Inflammatory macrophage (primary cell): Measurements from ENCODE around the gene SNRNP70.

Experiments
- DNase-seq, 2 donors: peaks; one replicate each; pipeline ENCODE4 v3.0.0-alpha.2; 2020 to 2022

SNRNP70 gene

DNA sequence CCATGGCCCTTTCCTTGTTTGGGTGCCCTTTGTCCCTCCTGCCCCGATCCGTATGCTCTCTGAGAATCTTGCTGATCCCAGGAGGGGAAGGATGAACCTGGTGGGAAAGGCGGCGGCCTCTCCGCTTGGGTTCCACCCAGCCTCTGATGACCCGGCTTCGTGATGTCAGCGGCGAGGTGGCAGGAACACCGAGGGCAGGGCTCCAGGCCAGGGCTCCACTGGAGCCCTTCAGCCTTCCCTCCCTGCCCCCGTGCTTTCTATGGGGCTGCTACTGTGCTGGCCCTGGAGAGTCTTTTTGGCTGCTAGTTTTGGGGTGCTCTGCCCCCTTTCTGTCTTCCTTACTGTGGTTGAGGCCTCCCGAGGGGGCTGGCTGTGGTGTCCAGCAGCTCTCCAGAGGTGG is 17.1 kb downstream of the SNRNP70 start:
- no peak for DNase-seq

DNA sequence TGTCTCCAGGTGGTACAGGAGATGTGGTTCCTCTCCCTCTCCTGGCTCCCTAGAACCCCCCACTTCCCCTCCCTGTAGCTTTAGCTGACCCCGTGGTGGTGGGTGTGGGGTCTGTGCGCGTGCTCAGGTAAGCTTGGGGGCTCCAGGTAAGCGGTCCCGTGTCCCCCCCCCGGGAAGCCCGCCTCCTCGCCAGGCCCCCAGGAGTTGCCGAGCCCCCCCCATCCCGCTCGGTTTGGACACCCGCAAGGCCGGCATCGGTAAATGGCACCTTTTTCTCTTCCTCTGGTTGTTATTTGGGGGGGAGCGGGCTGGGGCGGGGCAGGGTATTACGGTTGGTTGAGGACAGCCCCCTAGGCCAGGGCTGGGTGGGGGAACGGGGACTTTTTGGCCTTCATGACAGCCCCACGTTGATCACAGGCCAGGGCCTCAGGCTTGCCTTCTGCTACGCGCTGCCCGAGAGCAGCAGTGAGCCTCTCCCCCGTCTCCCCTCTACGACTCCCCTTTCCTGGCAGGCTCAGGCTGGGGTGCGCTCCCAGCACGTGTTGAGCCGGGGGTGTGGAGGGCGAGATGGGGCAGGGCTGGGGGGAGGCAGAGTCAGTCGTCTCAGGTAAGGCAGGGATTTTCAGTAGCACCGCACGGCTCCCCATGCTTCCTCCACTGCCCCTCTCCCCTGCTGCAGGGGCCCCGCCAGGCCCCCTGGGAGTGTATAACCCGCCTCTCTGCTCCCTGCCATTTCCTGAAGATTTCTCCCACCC is 18.3 kb downstream of the SNRNP70 start:
- no peak for DNase-seq

DNA sequence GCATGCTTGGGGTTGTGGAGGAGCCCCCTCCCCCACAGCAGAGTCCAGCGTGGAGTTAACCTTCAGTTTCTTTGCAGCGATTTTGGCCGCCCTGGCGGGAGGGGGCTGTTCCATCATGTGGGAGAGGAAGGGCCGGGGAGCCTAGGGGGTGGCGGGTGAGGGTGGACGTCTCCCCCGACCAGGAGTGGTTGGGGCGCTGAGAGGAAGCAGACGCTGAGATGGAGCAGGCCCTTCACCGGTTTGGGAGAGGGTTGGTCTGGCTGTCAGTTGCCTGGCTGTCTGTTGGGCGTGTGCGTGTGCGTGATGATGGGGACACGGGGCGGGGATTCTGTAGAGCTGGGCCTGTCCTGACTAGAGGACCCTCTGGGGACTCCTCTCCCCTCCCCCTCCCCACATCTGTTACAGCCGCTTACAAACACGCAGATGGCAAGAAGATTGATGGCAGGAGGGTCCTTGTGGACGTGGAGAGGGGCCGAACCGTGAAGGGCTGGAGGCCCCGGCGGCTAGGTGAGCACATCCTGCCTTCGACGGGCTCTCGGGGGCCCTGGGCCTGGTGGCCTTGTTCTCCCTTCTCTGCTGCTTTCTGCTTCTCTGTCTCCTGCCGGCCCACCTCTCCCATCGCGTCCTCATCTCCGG is 19.1 kb downstream of the SNRNP70 start:
- no peak for DNase-seq

DNA sequence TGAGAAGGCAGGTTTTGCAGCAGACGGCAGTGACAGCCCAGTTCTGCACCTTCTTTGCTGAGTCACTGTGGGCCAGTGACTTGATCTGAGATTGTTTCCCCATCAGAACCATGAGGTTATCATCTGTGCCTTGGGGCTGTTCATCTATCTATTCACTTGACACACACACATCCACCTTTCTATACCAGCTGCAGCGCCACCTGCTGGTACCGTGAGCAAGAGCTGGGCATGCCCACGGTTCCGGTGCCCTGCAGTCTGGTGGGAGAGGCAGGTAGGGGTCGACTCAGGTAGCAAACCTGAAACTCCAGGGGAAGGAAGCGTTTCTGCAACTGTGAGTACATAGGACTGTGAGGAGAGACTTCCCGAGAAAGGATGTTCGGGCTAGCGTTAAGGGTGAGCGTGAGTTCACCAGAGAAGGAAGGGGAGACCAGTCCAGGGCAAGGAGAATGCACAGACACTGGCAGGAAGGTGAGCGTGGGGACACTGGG is 21.4 kb downstream of the SNRNP70 start:
- peak; percentile 26 to 38 for DNase-seq

DNA sequence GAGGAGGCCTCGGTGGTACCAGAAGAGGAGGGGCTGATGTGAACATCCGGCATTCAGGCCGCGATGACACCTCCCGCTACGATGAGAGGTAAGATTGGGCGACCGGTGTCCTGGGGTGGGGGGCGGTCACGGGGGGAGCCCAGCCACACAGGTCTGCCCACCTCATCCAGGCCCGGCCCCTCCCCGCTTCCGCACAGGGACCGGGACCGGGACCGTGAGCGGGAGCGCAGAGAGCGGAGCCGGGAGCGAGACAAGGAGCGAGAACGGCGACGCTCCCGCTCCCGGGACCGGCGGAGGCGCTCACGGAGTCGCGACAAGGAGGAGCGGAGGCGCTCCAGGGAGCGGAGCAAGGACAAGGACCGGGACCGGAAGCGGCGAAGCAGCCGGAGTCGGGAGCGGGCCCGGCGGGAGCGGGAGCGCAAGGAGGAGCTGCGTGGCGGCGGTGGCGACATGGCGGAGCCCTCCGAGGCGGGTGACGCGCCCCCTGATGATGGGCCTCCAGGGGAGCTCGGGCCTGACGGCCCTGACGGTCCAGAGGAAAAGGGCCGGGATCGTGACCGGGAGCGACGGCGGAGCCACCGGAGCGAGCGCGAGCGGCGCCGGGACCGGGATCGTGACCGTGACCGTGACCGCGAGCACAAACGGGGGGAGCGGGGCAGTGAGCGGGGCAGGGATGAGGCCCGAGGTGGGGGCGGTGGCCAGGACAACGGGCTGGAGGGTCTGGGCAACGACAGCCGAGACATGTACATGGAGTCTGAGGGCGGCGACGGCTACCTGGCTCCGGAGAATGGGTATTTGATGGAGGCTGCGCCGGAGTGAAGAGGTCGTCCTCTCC is 22.6 kb downstream of the SNRNP70 start:
- no peak for DNase-seq

DNA sequence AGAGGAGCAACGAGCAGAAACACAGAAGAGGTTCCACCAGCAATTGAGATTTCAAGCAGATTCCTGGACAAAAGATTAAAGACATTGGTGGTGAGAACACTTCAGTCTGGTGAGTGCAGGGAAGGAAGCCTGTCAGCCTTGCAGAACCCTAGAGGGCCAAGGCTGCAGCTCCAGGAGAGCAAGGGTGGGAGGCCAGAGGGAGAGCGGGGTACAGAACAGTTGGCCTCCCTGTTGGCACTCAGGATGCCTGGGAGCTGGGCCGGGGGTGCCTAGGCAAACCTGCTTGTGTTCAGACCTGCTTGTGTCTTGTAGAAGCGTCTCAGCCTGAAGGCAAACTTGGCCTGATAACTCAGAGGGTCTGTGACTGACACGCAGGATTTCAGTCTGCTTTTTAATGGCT is 23.8 kb downstream of the SNRNP70 start:
- no peak for DNase-seq

DNA sequence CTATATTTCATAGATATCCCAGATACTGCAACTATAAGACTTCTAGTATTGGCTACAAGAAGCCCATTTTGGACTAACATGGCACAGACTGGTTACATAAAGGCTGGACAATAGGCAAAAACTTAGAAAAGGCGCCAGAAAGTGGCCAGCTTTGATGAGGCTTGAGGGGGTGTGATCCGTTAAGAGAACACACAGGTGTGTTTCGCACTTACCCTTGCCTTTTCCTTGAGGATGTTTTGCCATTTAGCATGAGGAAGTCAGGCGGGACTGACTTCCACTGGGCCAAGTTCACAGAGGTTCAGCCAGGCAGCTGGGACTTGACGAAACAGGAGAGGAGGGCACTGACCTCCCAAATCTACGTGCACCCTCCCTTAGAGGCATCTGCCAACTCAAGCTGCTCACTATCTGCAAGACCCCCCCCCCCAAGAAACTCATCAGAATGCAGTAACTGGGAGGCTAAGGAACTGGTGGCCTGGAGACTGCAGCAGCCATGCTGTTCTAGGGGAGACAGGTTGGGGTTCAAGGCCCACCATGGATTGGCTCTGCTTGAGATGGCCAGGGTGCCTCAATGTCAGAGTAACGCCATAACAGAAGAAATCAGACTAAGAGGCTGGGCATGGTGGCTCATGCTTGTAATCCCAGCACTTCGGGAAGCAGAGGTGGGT is 24.4 kb downstream of the SNRNP70 start:
- no peak for DNase-seq

DNA sequence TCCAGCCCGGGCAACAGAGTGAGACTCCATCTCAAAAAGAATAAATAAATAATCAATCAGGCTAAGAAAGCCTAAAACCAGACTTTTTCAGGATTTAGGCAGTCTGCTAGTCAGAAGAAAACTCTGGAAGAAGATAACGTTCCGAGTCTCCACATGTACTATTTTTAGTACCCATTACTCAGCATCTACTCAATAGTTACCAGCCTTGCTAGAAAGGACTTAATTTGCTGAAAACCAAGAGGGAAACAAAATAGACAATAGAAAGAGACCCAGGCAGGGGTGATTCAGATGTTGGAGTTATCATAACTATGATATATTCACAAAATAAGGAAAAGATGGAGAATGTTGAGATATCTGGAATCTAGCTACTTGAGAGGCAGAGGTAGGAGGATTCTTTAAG is 25.3 kb downstream of the SNRNP70 start:
- DNase-seq, result no peak

DNA sequence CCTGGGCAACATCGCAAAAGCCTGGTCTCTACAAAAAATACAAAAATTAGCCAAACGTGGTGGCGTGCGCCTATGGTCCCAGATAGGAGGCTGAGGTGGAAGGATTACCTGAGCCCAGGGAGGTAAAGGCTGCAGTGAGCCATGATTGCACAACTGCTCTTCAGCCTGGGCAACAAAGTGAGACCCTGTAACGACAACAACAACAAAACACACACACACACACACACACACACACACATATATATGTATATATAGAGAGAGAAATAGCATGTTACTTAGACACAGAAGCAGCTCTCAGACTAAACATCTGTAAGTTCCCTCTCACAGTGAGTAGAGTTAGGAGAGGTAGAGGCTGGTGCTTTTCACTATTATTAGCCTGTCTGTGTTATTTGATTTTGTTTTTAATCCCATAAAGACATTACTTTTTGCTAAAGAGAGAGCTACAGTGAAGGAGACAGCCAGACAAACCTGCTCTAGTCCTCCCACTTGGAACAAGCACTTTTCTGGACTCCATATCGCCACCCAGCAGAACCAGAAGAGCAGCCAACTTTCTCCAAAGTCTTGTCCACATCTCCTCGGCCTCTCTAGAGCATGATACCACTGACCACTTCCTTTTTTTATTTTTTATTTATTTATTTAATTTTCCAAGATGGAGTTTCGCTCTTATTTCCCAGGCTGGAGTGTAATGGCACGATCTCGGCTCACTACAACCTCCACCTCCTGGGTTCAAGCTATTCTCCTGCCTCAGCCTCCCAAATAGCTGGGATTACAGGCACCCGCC is 26.2 kb downstream of the SNRNP70 start:
- DNase-seq, result peak in 1 of 2 donors; percentile 12

DNA sequence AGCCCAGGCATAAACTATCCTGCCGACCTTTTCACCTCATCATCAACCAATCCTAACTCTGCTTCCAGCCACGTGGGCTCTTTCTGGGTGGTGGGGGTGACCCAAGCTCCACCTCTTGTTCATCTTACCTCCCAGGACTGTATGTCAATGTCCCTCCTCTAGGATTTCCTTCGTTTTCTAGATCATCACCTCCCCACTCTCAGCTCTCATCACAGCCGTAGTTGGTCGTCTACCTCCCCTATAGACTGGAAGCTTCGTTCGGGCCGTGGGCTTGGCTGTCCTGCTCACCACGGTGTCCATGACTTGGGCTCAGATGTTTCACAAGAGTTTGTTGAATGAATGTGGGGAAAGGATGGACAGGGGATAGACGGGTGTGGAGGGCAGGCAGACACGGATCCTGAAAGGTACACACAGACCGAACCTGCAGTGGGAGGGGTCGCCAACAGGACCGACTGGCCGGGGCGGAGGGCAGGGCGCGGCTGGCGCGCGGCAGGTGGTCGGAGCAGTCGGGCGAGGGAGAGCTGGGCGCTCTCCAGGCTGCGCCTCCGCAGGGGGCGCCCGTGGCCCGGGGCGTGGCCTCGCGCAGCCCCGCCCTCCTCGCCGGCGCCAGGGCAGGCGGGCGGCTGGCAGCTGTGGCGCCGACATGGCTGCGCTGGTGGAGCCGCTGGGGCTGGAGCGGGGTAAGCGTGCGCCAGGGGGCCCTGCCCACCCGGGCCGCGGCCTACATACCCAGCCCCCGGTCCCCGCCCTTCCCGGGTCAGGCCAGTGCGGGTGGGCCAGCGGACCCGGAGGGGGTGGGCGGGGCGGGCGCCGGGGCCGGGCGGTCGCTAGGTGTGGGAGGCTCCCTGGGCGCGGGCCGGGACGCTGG is 28.7 kb downstream of the SNRNP70 start, which contains the start of gene LIN7B:
TSS of gene LIN7B (plus strand) at position 609 of the 868 bp plus-strand sequence. CDS start at position 644, 35 bp downstream.
- DNase-seq, result peak; percentile 65 to 77

DNA sequence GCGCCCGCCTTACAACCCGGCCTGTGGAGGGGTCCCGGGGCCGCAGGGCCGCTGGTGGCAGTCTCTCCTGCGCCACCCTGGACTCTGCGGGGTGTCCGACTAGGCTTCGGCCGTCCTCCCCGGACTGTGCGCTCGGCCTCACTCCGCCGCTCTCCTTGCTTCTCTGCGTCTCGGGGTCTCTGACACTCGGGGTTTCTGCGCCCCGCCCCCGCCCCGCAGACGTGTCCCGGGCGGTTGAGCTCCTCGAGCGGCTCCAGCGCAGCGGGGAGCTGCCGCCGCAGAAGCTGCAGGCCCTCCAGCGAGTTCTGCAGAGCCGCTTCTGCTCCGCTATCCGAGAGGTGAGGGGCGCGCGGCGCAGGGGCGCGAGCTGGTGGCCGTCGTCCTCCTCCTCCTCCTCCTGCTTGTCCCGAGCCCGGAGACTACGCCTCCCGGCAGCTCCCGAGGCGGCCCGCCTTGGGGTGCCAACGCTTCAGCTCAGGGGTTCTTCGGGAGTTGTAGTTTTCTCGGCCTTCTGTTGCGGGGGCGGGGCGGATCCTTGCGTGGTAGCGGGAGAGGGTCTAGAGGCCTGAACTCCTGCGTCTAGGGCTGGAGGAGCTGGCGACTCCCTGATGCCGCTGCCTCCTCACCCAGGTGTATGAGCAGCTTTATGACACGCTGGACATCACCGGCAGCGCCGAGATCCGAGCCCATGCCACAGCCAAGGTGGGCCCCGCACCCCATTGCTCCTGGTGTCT is 29.5 kb downstream of the SNRNP70 start:
- DNase-seq, result peak; percentile 56 to 60

DNA sequence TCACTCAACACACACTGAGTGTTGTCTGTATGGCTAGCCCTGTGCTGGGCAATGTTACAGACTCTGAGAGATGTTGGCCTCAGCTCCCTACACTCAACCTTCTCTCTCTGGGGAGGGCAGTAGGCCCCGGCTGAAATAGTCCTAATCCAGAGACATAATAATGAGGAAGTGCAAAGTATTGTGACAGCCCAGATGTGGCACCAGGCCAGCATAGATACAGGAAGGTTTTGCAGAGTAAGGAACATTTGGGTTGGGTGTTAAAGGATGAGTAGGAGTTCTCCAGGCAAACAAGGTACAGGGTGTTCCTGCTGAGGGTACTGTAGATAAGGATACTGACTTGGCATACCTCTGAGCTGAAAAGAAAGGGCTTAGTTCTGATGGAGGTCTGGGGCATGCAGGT is 31.3 kb downstream of the SNRNP70 start:
- DNase-seq, result peak; percentile 83 to 86

DNA sequence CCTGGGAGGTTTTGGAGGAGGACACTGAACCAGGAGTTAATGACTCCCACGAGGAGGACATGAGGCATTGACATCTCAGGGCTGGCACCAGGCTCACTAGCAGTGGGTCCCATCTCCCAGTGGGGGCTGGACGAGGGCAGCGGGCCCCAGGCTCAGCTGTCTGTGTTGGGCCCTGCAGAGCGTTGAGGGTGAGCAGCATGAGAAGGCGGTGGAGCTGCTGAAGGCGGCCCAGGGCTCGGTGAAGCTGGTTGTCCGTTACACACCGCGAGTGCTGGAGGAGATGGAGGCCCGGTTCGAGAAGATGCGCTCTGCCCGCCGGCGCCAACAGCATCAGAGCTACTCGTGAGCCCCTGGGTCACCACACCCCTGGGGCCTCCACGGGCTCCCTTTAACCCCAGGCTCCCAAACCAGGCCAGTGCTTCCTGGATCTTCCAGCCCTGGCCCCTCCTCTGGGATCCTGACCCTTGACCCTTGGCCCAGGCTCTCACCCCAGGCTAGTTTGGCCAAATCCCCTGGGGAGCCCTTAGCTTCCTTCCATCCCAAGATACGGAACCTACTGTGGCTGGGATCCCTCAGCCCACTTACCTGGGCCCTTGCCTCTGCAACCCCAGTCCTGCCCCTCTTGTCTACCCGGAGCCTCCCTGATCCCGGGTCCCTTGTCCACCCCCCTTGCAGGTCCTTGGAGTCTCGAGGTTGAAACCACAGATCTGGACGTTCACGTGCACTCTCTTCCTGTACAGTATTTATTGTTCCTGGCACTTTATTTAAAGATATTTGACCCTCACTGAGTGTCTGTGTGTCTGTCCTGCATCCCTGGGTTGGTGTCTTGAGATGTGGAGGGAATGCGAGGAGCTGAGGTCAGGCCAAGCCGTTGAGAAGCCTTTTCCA is 32.7 kb downstream of the SNRNP70 start:
- peak; percentile 6 to 7 for DNase-seq

DNA sequence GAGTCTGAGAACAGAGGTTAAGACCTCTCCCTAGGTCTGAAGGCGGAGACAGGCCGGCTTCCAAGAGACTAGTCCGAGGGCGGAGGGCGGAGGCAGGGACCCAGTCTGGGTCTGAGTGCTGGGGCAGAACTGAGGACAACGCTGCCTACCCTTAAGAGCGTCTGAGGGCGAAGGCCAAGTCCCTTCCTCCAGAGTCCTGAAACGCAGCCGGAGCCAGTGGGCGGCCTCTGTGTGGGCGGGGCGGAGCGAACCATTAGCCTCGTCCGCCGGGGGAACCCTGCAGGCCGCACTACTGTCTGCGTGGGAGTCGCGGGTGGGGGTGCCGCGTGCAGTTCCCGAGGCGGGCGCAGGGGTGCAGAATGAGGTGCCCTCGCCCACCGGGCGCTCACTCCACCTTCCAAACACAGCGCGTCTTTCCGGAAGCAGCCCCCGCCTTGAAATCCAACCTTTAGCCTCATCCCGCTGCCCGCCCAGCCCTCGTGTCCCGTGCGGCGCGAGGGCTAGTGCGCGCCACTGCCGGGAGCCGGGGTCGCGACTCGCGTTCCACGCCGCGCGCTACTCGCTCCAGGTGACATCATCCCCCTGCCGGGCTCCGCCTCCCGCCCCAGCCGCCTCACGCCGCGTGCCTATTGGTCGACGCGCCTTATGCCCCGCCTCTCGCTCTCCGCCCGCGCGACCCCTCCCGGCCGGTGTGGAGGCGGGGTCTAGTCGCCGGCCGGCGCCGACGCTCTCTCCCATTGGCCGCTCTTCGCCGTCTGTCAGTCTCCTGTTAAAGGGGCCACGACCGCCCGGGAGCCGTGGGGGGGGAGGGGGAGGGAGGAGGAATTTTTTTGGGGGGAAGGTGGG is 33.5 kb downstream of the SNRNP70 start, which contains the start of gene C19orf73:
TSS of gene C19orf73 (minus strand) at position 579 of the 846 bp plus-strand sequence. CDS start at position 458, 121 bp downstream.
- peak; percentile 96 to 97 for DNase-seq

DNA sequence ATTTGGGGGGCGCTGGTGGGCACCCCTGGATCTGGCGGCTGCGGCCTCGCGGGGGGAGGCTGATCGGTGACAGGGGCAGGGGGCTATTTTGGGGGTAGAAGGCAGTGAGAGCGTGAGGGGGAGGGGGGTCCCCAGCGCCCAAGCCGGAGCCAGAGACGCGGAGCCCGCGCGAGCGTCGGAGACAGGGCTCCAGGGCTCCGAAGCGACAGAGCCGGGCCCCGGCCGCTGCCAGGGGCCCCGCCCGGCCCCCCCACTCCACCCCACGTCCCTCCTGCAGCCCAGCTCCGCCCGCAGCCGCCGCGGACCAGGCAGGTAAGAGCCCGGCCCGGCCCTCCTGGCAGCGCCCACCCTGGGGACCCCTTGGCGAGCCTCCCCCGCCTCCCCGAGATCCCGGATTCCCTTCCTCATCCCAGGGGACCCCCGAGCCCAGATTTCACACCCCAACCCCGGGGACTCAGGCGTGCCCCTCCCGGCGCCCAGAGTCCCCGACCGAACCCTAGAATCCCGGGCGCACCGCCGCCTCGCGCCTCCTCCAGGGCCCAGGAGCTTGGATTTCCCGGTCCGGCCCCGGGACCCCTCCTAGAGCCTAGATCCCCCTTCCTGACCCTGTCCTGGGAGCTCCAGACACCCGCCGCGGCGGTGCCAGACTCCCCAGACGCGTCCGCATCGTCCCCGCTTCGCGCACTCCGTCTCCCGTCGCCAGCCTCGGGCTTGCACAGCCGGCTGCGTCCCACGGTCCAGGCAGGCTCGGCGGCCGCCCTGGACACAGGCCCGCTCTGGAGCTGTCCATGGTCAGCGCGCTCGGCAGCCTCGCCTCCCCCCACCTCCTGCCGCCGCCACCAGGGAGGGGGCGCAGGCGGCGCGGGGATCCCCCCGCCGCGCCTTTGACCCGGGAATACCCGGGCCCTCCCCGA is 34.4 kb downstream of the SNRNP70 start, which contains the start of gene PPFIA3:
TSS of gene PPFIA3 (plus strand) at position 134 of the 914 bp plus-strand sequence. CDS start 8,330 bp downstream, outside the sequence.
- DNase-seq, result peak; percentile 33 to 64

DNA sequence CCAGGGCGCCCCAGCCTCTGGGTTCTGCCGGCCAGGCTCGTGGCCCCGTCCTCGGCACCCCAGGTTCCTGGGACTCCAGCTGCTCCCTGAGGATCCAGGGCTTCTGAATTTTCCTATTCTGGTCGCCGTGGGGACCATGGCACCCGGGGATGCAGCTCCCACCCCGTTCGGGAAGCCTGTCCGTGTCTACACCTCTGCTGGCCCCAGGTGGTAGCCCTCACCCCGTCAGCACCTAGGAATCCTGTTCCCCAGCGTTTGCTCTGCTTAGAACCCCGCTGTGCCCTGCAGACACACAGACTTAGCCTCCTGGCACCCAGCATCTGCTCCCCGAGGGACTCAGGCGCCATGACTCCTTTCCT is 35.1 kb downstream of the SNRNP70 start:
- no peak for DNase-seq

DNA sequence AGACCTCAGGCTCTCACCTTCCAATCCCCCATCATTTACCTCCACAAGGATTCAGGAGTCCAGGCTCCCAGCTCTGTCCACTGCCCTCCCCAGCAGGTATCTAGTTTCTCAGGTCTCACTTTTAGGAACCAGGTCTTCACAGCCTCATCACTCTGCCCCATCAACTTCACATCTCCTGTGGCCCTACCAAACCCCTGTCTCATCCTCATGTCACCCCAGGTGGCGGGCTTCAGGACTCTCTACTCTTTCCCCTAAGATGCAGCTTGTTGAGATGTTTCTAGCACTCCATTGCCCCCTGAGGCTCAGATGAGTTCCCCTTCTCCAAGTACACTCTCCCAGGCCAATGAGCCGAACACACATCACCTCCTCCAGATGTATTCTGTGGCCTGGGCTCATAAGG is 35.6 kb downstream of the SNRNP70 start:
- no peak for DNase-seq
